ENCODE data around the gene HOXD4. TPM values are rescaled to one million over a fixed set of nuclear protein-coding genes. Genes with fewer than 3 reads are reported as not detected.

Gene HOXD4
- total RNA-seq, 1 experiment from 2014 or later = 1.4 TPM

GRCh38 chr2:176178757-176179295 is 27.5 kb downstream of the HOXD4 start:
- ATAC-seq (no peak), DNase-seq (ENCODE audit: low read depth, low spot score) (no peak)
- ChIA-PET CTCF (no interaction called here), POLR2A (no interaction called here)
- in situ Hi-C loops (cut with HindIII; ENCODE audit: low pct_unique_long_range_greater_than_20kb, low sequenced_read_pairs) (no loop called here), intact Hi-C loops (cut with micrococcal nuclease; ENCODE audit: unreplicated experiment) (no loop called here)
- Histone ChIP-seq H3K4me1 (ENCODE audit: control insufficient read depth, insufficient read depth, low read length) (no peaks in the 10 kb centered on the region), H3K4me3 (ENCODE audit: low read depth in 2 of 2, low read length in 2 of 2) (no peak overlapping the region), H3K27ac (ENCODE audit: low read length) (no peak overlapping the region), H3K36me3 (ENCODE audit: control insufficient read depth, insufficient read depth, low read length) (no peaks in the 10 kb centered on the region), H3K27me3 (ENCODE audit: control insufficient read depth, insufficient read depth, low read length) (no peaks in the 10 kb centered on the region), H3K9me3 (ENCODE audit: control insufficient read depth, insufficient read depth, low read depth, low read length) (no peaks in the 10 kb centered on the region)
- no peak for TF ChIP-seq CTCF (IDR thresholded peaks at IDR 0.05)
- no peak for TF ChIP-seq TCF7L2 (IDR thresholded peaks at IDR 0.05; ENCODE audit: low read depth, low read length)
- BruUV-seq (replicated peaks) = no TSS peak

- CTCF ChIA-PET = no interaction called here
Measured at GRCh38 chr2:176181551-176181950, 30.2 kb downstream of the HOXD4 start.

GRCh38 chr2:176182671-176183070 is 31.3 kb downstream of the HOXD4 start:
- DNase-seq (ENCODE audit: low read depth, low spot score) = no peak
- CTCF ChIA-PET = no interaction called here
- H3K27ac ChIP-seq (ENCODE audit: low read length) = no peak overlapping the region
- no peaks in the 10 kb centered on the region for H3K27me3 ChIP-seq (ENCODE audit: control insufficient read depth, insufficient read depth, low read length)
- ATAC-seq = no peak
- BruUV-seq (replicated peaks) = no TSS peak
- POLR2A ChIA-PET = no interaction called here
- TF ChIP-seq CTCF (IDR thresholded peaks at IDR 0.05) (no peak), REST (IDR thresholded peaks at IDR 0.05; ENCODE audit: insufficient read depth in 1 of 2, low read depth in 2 of 2, low read length in 1 of 2) (no peak), POLR2AphosphoS5 (IDR thresholded peaks at IDR 0.05; ENCODE audit: low read depth, low read length) (no peak), SIN3A (IDR thresholded peaks at IDR 0.05; ENCODE audit: borderline replicate concordance, insufficient read depth, low read depth, low read length) (no peak), TCF7L2 (IDR thresholded peaks at IDR 0.05; ENCODE audit: low read depth, low read length) (no peak)
- intact Hi-C loops (cut with micrococcal nuclease; ENCODE audit: unreplicated experiment) = no loop called here
- H3K4me1 ChIP-seq (ENCODE audit: control insufficient read depth, insufficient read depth, low read length) = no peaks in the 10 kb centered on the region
- no peaks in the 10 kb centered on the region for H3K9me3 ChIP-seq (ENCODE audit: control insufficient read depth, insufficient read depth, low read depth, low read length)
- in situ Hi-C loops (cut with HindIII; ENCODE audit: low pct_unique_long_range_greater_than_20kb, low sequenced_read_pairs) = no loop called here
- no peaks in the 10 kb centered on the region for H3K36me3 ChIP-seq (ENCODE audit: control insufficient read depth, insufficient read depth, low read length)
- H3K4me3 ChIP-seq (ENCODE audit: low read depth in 2 of 2, low read length in 2 of 2) = no peak overlapping the region

More at GRCh38 chr2:176181551-176181950, 30.2 kb downstream of the HOXD4 start:
- Histone ChIP-seq H3K9me3 (ENCODE audit: control insufficient read depth, insufficient read depth, low read depth, low read length) (no peaks in the 10 kb centered on the region), H3K27me3 (ENCODE audit: control insufficient read depth, insufficient read depth, low read length) (no peaks in the 10 kb centered on the region), H3K4me1 (ENCODE audit: control insufficient read depth, insufficient read depth, low read length) (no peaks in the 10 kb centered on the region), H3K36me3 (ENCODE audit: control insufficient read depth, insufficient read depth, low read length) (no peaks in the 10 kb centered on the region), H3K4me3 (ENCODE audit: low read depth in 2 of 2, low read length in 2 of 2) (no peak overlapping the region), H3K27ac (ENCODE audit: low read length) (no peak overlapping the region)
- in situ Hi-C loops (cut with HindIII; ENCODE audit: low pct_unique_long_range_greater_than_20kb, low sequenced_read_pairs) = no loop called here
- no peak for TF ChIP-seq POLR2AphosphoS5 (IDR thresholded peaks at IDR 0.05; ENCODE audit: low read depth, low read length)
- DNase-seq (ENCODE audit: low read depth, low spot score) (no peak), ATAC-seq (no peak)
- intact Hi-C loops (cut with micrococcal nuclease; ENCODE audit: unreplicated experiment) = no loop called here
- POLR2A ChIA-PET = no interaction called here
- no TSS peak for BruUV-seq (replicated peaks)
